Stimulated activated CD4-positive, alpha-beta T cell treated with anti-CD3 and anti-CD28 coated beads, Interleukin-15, amount 100 ng/mL, for 1 hour (primary cell): ENCODE results near the gene BMI1.

Source experiments
- DNase-seq, 2 donors: peaks; one replicate each; pipeline ENCODE4 v3.0.0-alpha.2; 2020; ENCODE audit warnings: low read depth in 1 of 2, low spot score in 1 of 2

Gene BMI1

DNA sequence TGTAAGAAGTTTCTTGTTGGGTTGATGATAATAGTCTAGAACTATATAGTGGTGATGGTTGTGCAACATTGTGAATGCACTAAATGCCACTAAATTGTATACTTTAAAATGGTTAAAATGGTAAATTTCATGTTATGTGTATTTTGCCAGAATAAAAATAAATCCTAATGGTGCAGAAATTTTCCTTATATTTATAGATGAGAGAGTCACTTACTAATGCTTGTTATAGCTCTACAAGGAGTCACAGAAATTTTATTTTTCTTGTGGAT, 45.5 kb downstream of the BMI1 start:
- no peak for DNase-seq

DNA sequence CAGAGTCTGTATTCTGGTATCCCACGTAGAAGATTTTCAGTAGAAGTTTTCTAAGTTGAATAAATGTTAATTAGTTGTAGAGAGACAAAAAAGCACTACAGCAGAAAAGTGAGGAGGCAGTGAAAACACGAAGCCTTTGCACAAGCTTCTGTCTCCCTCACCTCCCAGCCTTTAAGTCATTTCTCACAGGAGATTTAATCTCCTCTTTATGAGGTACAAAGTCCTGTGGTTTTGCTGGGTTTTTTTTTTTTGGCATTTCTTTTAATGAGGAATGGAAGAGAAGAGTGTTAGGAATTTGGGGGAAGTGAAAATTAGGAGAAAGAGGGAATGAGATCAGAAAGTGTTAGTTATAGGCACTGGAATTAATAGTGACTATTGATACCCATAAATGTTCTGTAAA, 45.9 kb downstream of the BMI1 start:
- DNase-seq: no peak

DNA sequence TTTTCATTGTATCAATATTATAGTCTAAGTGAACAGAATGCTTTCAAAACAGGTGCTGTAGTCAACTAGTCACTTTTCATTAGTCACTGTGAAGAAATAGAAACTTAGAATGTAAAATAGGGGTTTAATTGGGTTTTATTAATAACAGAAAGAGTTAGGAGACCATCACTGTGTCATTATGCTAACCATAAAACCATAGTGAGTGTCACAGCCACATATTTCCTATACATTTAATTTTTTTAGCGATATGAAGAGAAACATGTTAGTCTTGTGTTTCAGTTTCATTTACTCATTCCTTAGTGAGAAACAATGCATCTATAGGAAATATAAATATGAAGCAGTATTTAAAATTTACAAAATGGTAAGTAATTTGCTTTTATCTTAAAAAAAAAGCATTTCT, 46.6 kb downstream of the BMI1 start:
- DNase-seq: no peak

DNA sequence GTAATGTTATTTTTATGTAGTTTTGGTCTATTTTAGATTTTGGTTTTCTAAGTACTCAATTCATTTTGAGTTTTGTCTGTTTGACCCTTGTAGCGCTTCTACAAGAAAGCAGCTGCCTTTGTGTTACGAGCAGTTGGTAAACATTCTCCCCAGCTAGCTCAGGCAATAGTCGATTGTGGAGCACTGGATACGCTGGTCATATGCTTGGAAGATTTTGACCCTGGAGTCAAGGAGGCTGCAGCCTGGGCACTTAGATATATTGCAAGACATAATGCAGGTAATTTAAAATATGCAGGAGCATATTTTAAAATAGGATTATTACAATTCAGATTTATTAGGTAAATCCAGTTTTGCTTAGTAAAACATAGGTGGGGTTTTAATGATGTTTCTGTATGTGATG, 47.5 kb downstream of the BMI1 start:
- DNase-seq: no peak

DNA sequence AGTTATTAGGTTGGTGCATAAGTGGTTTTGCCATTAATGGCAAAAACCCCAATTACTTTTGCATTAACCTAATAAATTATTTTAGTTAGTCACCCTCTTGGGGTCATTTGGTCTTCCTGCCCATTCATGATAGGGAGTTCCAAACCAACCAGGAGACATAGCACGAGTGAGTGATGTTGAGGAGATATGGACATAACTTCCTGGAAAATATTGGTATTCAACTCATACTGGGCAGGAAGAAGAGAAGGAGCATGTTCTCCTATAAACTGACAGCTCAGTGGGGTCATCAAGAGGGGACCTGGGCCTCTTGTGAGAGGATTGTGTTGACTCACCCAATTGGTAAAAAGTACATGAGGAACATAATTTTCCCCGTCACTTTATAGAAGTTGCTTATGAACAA, 48.1 kb downstream of the BMI1 start:
- DNase-seq: no peak

DNA sequence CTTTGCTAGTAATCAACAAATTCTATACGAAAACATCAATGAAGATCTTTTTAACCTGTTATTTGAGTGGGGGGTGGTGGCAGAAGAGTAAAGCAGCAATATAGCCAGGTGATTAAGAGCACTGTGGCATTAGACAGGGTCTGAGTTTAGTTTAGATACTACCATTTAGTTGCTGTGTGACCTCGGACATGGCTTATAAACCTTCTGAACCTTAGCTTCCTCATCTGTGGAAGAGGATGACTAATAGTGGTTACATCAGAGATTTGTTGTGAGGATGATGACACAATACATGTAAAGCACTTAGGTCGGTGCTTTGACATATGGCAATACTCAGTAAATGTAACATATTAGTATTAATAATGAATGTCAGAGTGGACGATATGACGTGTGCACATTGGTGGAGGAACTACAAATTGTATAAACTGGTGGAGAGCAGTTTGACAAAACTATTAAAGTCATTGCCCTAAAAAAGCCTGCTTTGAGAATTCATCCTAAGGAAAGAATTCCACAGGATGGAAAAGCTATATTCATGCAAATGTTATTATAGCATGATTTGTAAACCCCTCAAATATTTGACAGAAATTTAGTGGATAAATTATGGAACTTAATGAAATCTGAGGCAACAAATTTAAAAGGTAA, 48.7 kb downstream of the BMI1 start:
- no peak for DNase-seq

DNA sequence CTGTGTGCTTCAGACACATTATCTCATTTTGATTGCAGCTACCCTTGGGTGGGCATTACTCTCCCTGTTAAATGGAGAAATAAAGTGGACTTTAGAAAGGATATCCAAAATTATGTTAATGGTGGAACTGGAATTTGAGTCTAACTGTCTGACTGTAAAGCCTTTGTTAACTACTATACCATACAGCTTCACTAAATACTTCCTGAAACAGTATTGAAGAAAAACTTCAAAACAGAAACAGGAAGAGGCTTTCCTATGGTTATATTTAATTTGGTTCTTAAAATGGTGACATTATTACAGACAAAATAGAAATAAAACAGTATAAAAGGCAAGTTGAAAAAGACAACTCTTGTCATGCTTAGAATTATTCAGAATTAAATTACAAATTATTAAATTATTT, 49.4 kb downstream of the BMI1 start:
- DNase-seq: no peak

DNA sequence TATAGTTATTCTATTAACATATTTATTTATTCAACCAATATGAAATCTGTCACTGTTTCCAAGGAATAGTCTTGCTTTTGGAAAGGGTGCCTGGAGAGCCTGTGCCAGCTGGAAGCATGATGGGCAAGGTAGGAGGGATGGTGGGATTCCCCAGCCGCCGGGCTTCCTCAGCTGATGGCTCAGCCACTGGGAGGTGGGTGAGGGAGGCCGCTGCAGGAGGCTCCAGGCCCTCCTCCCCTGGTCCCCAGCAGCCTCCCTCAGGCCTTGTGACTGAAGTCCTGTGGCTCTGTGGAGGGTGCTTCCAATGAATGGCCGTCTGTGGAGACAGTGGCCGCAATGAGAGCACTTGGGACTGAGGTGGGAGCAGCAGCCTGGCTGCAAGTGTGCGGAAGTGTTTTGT, 51.4 kb downstream of the BMI1 start:
- DNase-seq: no peak

DNA sequence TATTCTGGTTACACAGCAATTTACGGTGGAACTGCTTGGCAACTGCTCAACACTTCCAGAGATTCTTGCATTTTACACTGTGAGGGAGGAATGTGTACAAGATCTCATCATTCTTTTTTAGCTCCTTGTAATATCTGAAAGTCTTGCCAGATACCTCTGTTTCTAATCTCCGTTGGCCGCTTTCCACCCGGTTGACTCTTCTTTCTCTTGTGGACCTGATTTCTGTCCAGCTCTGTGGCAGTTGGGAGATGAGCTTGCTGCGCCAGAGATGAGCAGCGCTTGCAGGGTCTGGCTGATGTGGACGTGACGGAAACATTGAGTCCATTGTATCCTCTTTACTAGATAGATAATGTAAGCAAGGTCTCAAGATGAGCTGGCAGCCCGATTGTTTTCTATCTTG, 52.0 kb downstream of the BMI1 start:
- DNase-seq: no peak

DNA sequence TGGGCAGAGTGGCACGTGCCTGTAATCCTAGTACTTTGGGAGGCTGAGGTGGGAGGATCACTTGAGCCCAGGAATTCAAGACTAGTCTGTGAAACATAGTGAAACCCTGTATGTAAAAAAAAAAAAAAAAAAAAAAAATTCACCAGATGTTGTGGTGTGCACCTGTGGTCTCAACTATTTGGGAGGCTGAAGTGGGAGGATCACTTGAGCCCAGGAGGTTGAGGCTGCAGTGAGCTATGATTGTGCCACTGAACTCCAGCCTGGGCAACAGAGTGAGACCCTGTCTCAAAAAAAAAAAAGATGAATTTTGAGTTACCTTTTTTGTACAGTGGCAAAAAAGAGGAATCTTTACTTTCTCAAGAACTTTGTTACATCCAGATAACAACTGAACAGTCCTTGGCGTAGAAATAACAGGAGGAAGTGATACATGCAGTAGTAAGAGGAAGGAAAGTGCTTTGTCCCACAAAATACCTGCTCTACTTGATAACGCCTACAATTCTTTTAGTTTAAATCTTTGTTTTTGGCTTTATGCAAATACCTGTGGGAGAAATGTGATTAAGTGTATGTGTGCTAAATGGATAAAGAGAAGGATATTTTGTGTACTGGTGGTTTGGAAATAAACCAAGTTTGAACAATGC, 53.7 kb downstream of the BMI1 start:
- DNase-seq: no peak

DNA sequence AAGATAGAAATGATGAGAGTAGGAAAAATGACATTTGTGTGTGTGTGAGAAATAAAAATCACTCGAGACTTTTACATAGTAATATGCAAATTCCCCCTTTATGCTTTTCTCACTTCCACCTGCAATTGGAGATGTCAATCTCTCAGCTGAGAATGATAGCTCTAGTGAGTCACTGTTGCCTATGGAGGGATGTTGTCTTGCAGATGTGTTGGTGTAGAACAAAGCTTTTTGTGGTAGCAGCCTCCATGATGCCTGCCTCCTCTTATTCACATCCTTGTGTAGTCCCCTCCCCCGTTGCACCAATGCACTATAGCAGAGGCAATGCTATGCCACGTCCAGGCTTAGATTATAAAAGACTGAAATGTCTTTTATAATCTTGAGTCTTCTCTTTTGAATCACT, 58.2 kb downstream of the BMI1 start:
- no peak for DNase-seq
